Fibroblast of upper back skin (primary cell): ENCODE measurements around the gene ORM1.
A peak's percentile ranks its signal among the peaks of the same experiment; 100 is the strongest.

Experiments used
- DNase-seq: peaks from one replicate; pipeline ENCODE4 v3.0.0-alpha.2; 2013

ORM1 gene

GRCh38 chr9:114287763-114288192 lies 35.1 kb upstream of the ORM1 start:
- DNase-seq: no peak

GRCh38 chr9:114288193-114289091 lies 34.5 kb upstream of the ORM1 start:
- peak; percentile 82 for DNase-seq

- no peak for DNase-seq
These were observed 33.8 kb upstream of the ORM1 start for GRCh38 chr9:114289106-114289505.

GRCh38 chr9:114289571-114290481 lies 33.1 kb upstream of the ORM1 start:
- no peak for DNase-seq

GRCh38 chr9:114290561-114290986 lies 32.3 kb upstream of the ORM1 start:
- no peak for DNase-seq

GRCh38 chr9:114291064-114291474 lies 31.8 kb upstream of the ORM1 start:
- DNase-seq: peak; percentile 72

GRCh38 chr9:114291886-114292590 lies 30.9 kb upstream of the ORM1 start:
- no peak for DNase-seq

GRCh38 chr9:114294664-114295063 lies 28.2 kb upstream of the ORM1 start:
- no peak for DNase-seq

- DNase-seq: no peak
These were observed 26.6 kb upstream of the ORM1 start for GRCh38 chr9:114296338-114296737.

GRCh38 chr9:114299286-114300152 lies 23.4 kb upstream of the ORM1 start:
- no peak for DNase-seq

GRCh38 chr9:114300153-114300845 lies 22.6 kb upstream of the ORM1 start:
- DNase-seq: no peak

- no peak for DNase-seq
These were observed 21.8 kb upstream of the ORM1 start for GRCh38 chr9:114300846-114301797.

- no peak for DNase-seq
These were observed 20.9 kb upstream of the ORM1 start for GRCh38 chr9:114301798-114302565.

- DNase-seq: no peak
These were observed 20.2 kb upstream of the ORM1 start for GRCh38 chr9:114302727-114303126.

- no peak for DNase-seq
These were observed 19.3 kb upstream of the ORM1 start for GRCh38 chr9:114303571-114303970.

- no peak for DNase-seq
These were observed 18.9 kb upstream of the ORM1 start for GRCh38 chr9:114303977-114304376.

GRCh38 chr9:114304416-114305188 lies 18.3 kb upstream of the ORM1 start:
- no peak for DNase-seq

GRCh38 chr9:114307899-114308267 lies 15.0 kb upstream of the ORM1 start:
- DNase-seq: peak; percentile 48
